HCT116 (cell line): Measurements from ENCODE around the gene ABCC9. TPM values are rescaled to one million over a fixed set of nuclear protein-coding genes. Genes with fewer than 3 reads are reported as not detected.

Experiments
- ATAC-seq: fragments of 200-7000 bp; cut with Tn5 transposase; 2 replicates; pipeline ENCODE4 v1.9.1; 2020; ENCODE audit warnings: mild to moderate bottlenecking, moderate library complexity
- BruUV-seq: library from RNA; stranded (reverse); fragments of 400-500 nt; replicated peaks from 2 replicates; lab custom pipeline; 2021; lab: Mats Ljungman, UMichigan
- CTCF ChIA-PET: fragments of 300-600 bp; sonication (Branson Sonifier 250); formaldehyde crosslinking; loops from one replicate; lab custom pipeline; 2021; ENCODE audit warnings: antibody characterized with exemption; lab: Charles Lee
- POLR2A ChIA-PET: fragments of 300-600, 350-600 bp; sonication (Branson Sonifier 250); formaldehyde crosslinking; loops from one replicate; lab custom pipeline; 2021; ENCODE audit warnings: antibody characterized with exemption; lab: Charles Lee
- RAD21 ChIA-PET, 2 experiments: fragments of 300-600 bp; sonication (Branson Sonifier 250); formaldehyde crosslinking; loops; one replicate each; lab custom pipeline; 2023; ENCODE audit warnings: low total read pairs in 2 of 2; ENCODE audit not compliant: uncharacterized antibody in 2 of 2, unreplicated experiment in 2 of 2, low non-redundant PET in 1 of 2; lab: Charles Lee
- DNase-seq: peaks from one replicate; pipeline ENCODE4 v3.0.0-alpha.2; 2010; ENCODE audit warnings: low read depth, low spot score
- H2AFZ ChIP-seq: fragments of 200-600 bp; shearing (Covaris generic), sonication (generic); 2 replicates; pipeline ENCODE4 v1.6.1; 2017; ENCODE audit warnings: low read depth, mixed run types, mixed read lengths, antibody characterized with exemption, low read length; ENCODE audit not compliant: poor library complexity, severe bottlenecking
- H3K27ac ChIP-seq: 2 replicates; pipeline ENCODE4 v1.5.1; 2012; ENCODE audit warnings: low read depth, low read length
- H3K27me3 ChIP-seq: fragments of 200-600 bp; sonication (generic); 2 replicates; pipeline ENCODE4 v1.6.1; 2016; ENCODE audit warnings: mixed run types, low read length, mixed read lengths; ENCODE audit not compliant: insufficient read depth
- H3K36me3 ChIP-seq, 2 experiments: fragments of 200-500 bp in 1 of 2; fragments of 200-600 bp in 1 of 2; sonication (Bioruptor generic) in 1 of 2; sonication (generic) in 1 of 2; 2 replicates each; pipeline versions ENCODE4 v1.5.1 to v1.6.1; 2014 to 2016; ENCODE audit warnings: low read length in 2 of 2, inconsistent platforms in 1 of 2, mixed read lengths in 1 of 2, mixed run types in 1 of 2; ENCODE audit not compliant: insufficient read depth in 2 of 2, control insufficient read depth in 1 of 2
- H3K4me1 ChIP-seq, 2 experiments: fragments of 200-600 bp in 1 of 2; sonication (generic) in 1 of 2; 2 replicates each; pipeline versions ENCODE4 v1.5.1 to v1.6.1; 2012 to 2017; ENCODE audit warnings: low read length in 2 of 2, inconsistent platforms in 1 of 2, mild to moderate bottlenecking in 1 of 2, mixed read lengths in 1 of 2, mixed run types in 1 of 2, moderate library complexity in 1 of 2; ENCODE audit not compliant: insufficient read depth in 2 of 2, control insufficient read depth in 1 of 2
- H3K4me2 ChIP-seq: fragments of 200-600 bp; sonication (generic); 2 replicates; pipeline ENCODE4 v1.6.1; 2017; ENCODE audit warnings: mixed run types, low read length, mixed read lengths
- H3K4me3 ChIP-seq, 2 experiments: fragments of 200-600 bp in 1 of 2; sonication (generic) in 1 of 2; replicated peaks in 1 of 2; 2 replicates each; pipeline ENCODE4 v1.5.1; 2011 to 2016; ENCODE audit warnings: low read length in 2 of 2, control low read depth in 1 of 2, low read depth in 1 of 2, mild to moderate bottlenecking in 1 of 2, mixed read lengths in 1 of 2, mixed run types in 1 of 2
- H3K79me2 ChIP-seq: fragments of 200-600 bp; sonication (generic); 2 replicates; pipeline ENCODE4 v1.6.1; 2017; ENCODE audit warnings: mild to moderate bottlenecking, mixed run types, low read length, moderate library complexity, mixed read lengths; ENCODE audit not compliant: insufficient read depth
- H3K9ac ChIP-seq: fragments of 200-600 bp; sonication (generic); 2 replicates; pipeline ENCODE4 v1.6.1; 2016; ENCODE audit warnings: low read length, mixed read lengths
- H3K9me2 ChIP-seq: fragments of 200-600 bp; sonication (generic), shearing (Covaris generic); 2 replicates; pipeline ENCODE4 v1.6.1; 2017; ENCODE audit warnings: mixed run types, mild to moderate bottlenecking, moderate library complexity; ENCODE audit not compliant: insufficient read depth
- H3K9me3 ChIP-seq, 2 experiments: fragments of 200-500 bp in 1 of 2; fragments of 200-600 bp in 1 of 2; sonication (Bioruptor generic) in 1 of 2; sonication (generic) in 1 of 2; 2 replicates each; pipeline ENCODE4 v1.6.1; 2014 to 2017; ENCODE audit warnings: low read length in 2 of 2, mixed read lengths in 2 of 2, inconsistent platforms in 1 of 2, low read depth in 1 of 2, mild to moderate bottlenecking in 1 of 2, mixed run types in 1 of 2, moderate library complexity in 1 of 2; ENCODE audit not compliant: control insufficient read depth in 1 of 2, insufficient read depth in 1 of 2
- H4K20me1 ChIP-seq: fragments of 200-600 bp; sonication (generic), shearing (Covaris generic); 2 replicates; pipeline ENCODE4 v1.6.1; 2017; ENCODE audit warnings: mixed run types, mild to moderate bottlenecking, moderate library complexity; ENCODE audit not compliant: insufficient read depth
- CBX3 ChIP-seq: IDR thresholded peaks from 2 replicates; pipeline ENCODE4 v1.6.1; 2012; ENCODE audit warnings: low read depth
- EGR1 ChIP-seq: IDR thresholded peaks from 2 replicates; pipeline ENCODE4 v1.6.1; 2012; ENCODE audit warnings: low read depth
- POLR2AphosphoS5 ChIP-seq: IDR thresholded peaks from 2 replicates; pipeline ENCODE4 v1.6.1; 2011; ENCODE audit warnings: mild to moderate bottlenecking, low read depth, low read length, moderate library complexity
- RAD21 ChIP-seq: IDR thresholded peaks from 2 replicates; pipeline ENCODE4 v1.6.1; 2012; ENCODE audit warnings: low read depth, mild to moderate bottlenecking
- SP1 ChIP-seq: IDR thresholded peaks from 2 replicates; pipeline ENCODE4 v1.6.1; 2012; ENCODE audit warnings: low read depth
- SRF ChIP-seq: IDR thresholded peaks from 2 replicates; pipeline ENCODE4 v1.6.1; 2012; ENCODE audit warnings: low read depth
- TCF7L2 ChIP-seq: IDR thresholded peaks from 2 replicates; pipeline ENCODE4 v1.7.0; 2011; ENCODE audit warnings: borderline replicate concordance, inconsistent platforms; ENCODE audit not compliant: insufficient read depth, insufficient read length; ENCODE audit errors: extremely low read depth
- ZFX ChIP-seq: fragments of 450-650 bp; IDR thresholded peaks from 2 replicates; pipeline ENCODE4 v1.6.1; 2017
- intact Hi-C: fragments of 100-400 bp; cut with micrococcal nuclease; formaldehyde crosslinking; loops from 2 replicates; pipeline ENCODE4 v1.10.0; 2022
- total RNA-seq: library from RNA; stranded (reverse); gene quantifications from one replicate; pipeline ENCODE4 v1.2.1, GENCODE V29; 2021; ENCODE audit not compliant: unreplicated experiment
- TF ChIP-seq, protein P1 (sequence below): IDR thresholded peaks from 2 replicates; pipeline ENCODE4 v1.6.1; 2012
- TF ChIP-seq, protein P2 (sequence below), 3 experiments: fragments of 200-600 bp in 1 of 3; sonication (generic) in 1 of 3; IDR thresholded peaks in 2 of 3; conservative IDR thresholded peaks in 1 of 3; 2 replicates each; pipeline ENCODE4 v1.5.1; 2012 to 2017; ENCODE audit warnings: low read depth in 2 of 3, low read length in 2 of 3, antibody characterized with exemption in 1 of 3, borderline replicate concordance in 1 of 3, control low read depth in 1 of 3, mild to moderate bottlenecking in 1 of 3, mixed read lengths in 1 of 3, mixed run types in 1 of 3, moderate library complexity in 1 of 3; ENCODE audit not compliant: insufficient read depth in 1 of 3
- TF ChIP-seq, protein P3 (sequence below): IDR thresholded peaks from 2 replicates; pipeline ENCODE4 v1.6.1; 2012

ABCC9 gene
- total RNA-seq, 1 experiment from 2014 or later, result 0.05 TPM

DNA sequence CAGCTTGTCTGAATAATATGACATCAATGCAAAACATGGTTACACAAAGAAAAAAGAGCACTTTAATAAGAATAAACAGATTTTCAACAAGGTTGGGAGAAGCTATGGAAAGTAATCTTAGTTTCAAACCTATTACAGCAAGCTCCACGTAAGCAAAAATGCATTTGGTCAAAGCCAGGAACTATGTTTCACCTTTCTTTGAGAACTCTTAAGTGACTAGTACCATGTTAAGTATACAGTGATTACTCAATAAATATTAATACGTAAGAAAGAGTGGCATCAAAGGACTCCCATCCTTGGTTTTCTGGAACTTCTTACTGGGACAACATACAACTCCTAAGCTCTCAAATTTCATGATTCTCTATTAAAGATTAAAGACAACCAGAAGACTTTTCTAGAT is 80.7 kb downstream of the ABCC9 start:
- H4K20me1 ChIP-seq, result no peaks in the 10 kb centered on the region
- H3K4me1 ChIP-seq, result no peaks in the 10 kb centered on the region
- DNase-seq, result no peak
- H3K9me3 ChIP-seq, result no peaks in the 10 kb centered on the region
- H2AFZ ChIP-seq, result no peak overlapping the region
- H3K9me2 ChIP-seq, result no peaks in the 10 kb centered on the region
- no peak overlapping the region for H3K4me3 ChIP-seq
- H3K27me3 ChIP-seq, result no peaks in the 10 kb centered on the region
- H3K27ac ChIP-seq, result no peak overlapping the region
- intact Hi-C loops, result no loop called here
- no peak for ATAC-seq
- H3K79me2 ChIP-seq, result no peaks in the 10 kb centered on the region
- BruUV-seq, result no TSS peak
- no peak overlapping the region for H3K9ac ChIP-seq
- ChIA-PET CTCF (no interaction called here), POLR2A (no interaction called here), RAD21 (no interaction called here)
- no peak overlapping the region for H3K4me2 ChIP-seq
- H3K36me3 ChIP-seq, result no peaks in the 10 kb centered on the region
- TF ChIP-seq POLR2AphosphoS5, result no peak
- no peak for TF ChIP-seq RAD21
- no peak for TF ChIP-seq SP1
- TF ChIP-seq, protein P1, sequence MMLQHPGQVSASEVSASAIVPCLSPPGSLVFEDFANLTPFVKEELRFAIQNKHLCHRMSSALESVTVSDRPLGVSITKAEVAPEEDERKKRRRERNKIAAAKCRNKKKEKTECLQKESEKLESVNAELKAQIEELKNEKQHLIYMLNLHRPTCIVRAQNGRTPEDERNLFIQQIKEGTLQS, result no peak
- TF ChIP-seq, protein P2, sequence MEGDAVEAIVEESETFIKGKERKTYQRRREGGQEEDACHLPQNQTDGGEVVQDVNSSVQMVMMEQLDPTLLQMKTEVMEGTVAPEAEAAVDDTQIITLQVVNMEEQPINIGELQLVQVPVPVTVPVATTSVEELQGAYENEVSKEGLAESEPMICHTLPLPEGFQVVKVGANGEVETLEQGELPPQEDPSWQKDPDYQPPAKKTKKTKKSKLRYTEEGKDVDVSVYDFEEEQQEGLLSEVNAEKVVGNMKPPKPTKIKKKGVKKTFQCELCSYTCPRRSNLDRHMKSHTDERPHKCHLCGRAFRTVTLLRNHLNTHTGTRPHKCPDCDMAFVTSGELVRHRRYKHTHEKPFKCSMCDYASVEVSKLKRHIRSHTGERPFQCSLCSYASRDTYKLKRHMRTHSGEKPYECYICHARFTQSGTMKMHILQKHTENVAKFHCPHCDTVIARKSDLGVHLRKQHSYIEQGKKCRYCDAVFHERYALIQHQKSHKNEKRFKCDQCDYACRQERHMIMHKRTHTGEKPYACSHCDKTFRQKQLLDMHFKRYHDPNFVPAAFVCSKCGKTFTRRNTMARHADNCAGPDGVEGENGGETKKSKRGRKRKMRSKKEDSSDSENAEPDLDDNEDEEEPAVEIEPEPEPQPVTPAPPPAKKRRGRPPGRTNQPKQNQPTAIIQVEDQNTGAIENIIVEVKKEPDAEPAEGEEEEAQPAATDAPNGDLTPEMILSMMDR (IDR thresholded peaks at IDR 0.05 in 2 of 3, conservative IDR thresholded peaks at IDR 0.05 in 1 of 3; ENCODE audit: borderline replicate concordance in 1 of 3, insufficient read depth in 1 of 3, low read depth in 2 of 3, low read length in 2 of 3), result no peak
- no peak for TF ChIP-seq SRF

DNA sequence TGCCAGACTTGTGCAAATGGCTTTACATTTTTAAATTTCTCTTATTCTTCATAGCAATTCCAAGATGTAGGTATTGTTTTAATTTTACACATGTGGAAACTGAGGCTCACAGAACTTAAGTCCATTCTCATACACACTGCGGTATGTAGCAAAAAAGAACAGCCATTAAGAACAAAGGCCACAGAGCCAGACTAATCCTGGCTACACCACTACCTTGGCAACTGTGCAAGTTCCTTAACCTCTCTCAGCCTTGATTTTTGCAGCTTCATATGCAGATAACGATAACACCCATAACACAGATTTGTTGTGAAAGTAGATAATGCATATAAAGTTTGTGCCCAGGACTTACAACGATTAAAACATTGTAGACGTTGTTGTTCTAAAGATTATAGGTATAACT is 81.1 kb downstream of the ABCC9 start:
- Histone ChIP-seq H3K27me3 (no peaks in the 10 kb centered on the region), H2AFZ (no peak overlapping the region), H3K79me2 (no peaks in the 10 kb centered on the region), H3K9me3 (no peaks in the 10 kb centered on the region), H3K36me3 (no peaks in the 10 kb centered on the region), H3K9ac (no peak overlapping the region), H3K27ac (no peak overlapping the region), H3K4me3 (no peak overlapping the region), H3K4me1 (no peaks in the 10 kb centered on the region), H3K9me2 (no peaks in the 10 kb centered on the region), H3K4me2 (no peak overlapping the region)
- RAD21 ChIA-PET, result no interaction called here
- no peak for DNase-seq
- no TSS peak for BruUV-seq
- CTCF ChIA-PET, result no interaction called here
- no peak for ATAC-seq
- TF ChIP-seq EGR1 (no peak), CBX3 (no peak), RAD21 (no peak), TCF7L2 (no peak), ZFX (no peak)
- TF ChIP-seq, protein P3, sequence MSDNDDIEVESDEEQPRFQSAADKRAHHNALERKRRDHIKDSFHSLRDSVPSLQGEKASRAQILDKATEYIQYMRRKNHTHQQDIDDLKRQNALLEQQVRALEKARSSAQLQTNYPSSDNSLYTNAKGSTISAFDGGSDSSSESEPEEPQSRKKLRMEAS, result no peak
- TF ChIP-seq, all 23 proteins: peak for 0
- intact Hi-C loops, result no loop called here
- no peaks in the 10 kb centered on the region for H4K20me1 ChIP-seq
- POLR2A ChIA-PET, result no interaction called here
